OCI-LY7 (cell line): ENCODE measurements around the gene DCST2. TPM values are rescaled to one million over a fixed set of nuclear protein-coding genes. Genes with fewer than 3 reads are reported as not detected.

ENCODE experiments used
- BruUV-seq: library from RNA; stranded (reverse); fragments of 400-500 nt; replicated peaks from 2 replicates; lab custom pipeline; 2021; lab: Mats Ljungman, UMichigan
- CTCF ChIA-PET: fragments of 300-600 bp; sonication (Branson Sonifier 250); formaldehyde crosslinking; loops from one replicate; lab custom pipeline; 2022; ENCODE audit warnings: antibody characterized with exemption; ENCODE audit not compliant: unreplicated experiment; lab: Charles Lee
- POLR2A ChIA-PET: fragments of 300-600 bp; sonication (Branson Sonifier 250); formaldehyde crosslinking; loops from one replicate; lab custom pipeline; 2022; ENCODE audit warnings: antibody characterized with exemption; lab: Charles Lee
- DNase-seq: peaks from one replicate; pipeline ENCODE4 v3.0.0-alpha.2; 2015; ENCODE audit warnings: low spot score
- H2AFZ ChIP-seq: fragments of 200-600 bp; sonication (generic), shearing (Covaris generic); 2 replicates; pipeline ENCODE4 v1.6.1; 2014; ENCODE audit warnings: mild to moderate bottlenecking, antibody characterized with exemption, low read length, moderate library complexity
- H3K27ac ChIP-seq: fragments of 200-600 bp; sonication (generic); 2 replicates; pipeline ENCODE4 v1.5.1; 2014; ENCODE audit warnings: mixed run types, low read depth, mild to moderate bottlenecking, moderate library complexity, low read length, inconsistent platforms; ENCODE audit not compliant: poor library complexity, severe bottlenecking
- H3K36me3 ChIP-seq: fragments of 200-600 bp; sonication (generic); 2 replicates; pipeline ENCODE4 v1.6.1; 2014; ENCODE audit warnings: mild to moderate bottlenecking, antibody characterized with exemption, low read length, moderate library complexity, mixed read lengths; ENCODE audit not compliant: insufficient read depth
- H3K4me1 ChIP-seq: fragments of 200-600 bp; sonication (generic); 2 replicates; pipeline ENCODE4 v1.5.1; 2014; ENCODE audit warnings: mild to moderate bottlenecking, low read length; ENCODE audit not compliant: insufficient read depth, poor library complexity, severe bottlenecking
- H3K4me2 ChIP-seq: fragments of 200-600 bp; sonication (generic); 2 replicates; pipeline ENCODE4 v1.6.1; 2014; ENCODE audit warnings: mild to moderate bottlenecking, low read length
- H3K4me3 ChIP-seq: fragments of 200-600 bp; sonication (generic); 2 replicates; pipeline ENCODE4 v1.5.1; 2014; ENCODE audit warnings: mild to moderate bottlenecking, low read depth, low read length; ENCODE audit not compliant: poor library complexity, severe bottlenecking
- H3K79me2 ChIP-seq: fragments of 200-600 bp; sonication (generic); 2 replicates; pipeline ENCODE4 v1.6.1; 2016; ENCODE audit warnings: low read depth, mild to moderate bottlenecking, low read length, moderate library complexity, mixed read lengths; ENCODE audit not compliant: insufficient read depth
- H3K9me2 ChIP-seq: fragments of 200-600 bp; sonication (generic); 2 replicates; pipeline ENCODE4 v1.6.1; 2016; ENCODE audit warnings: mild to moderate bottlenecking, low read length, mixed read lengths; ENCODE audit not compliant: insufficient read depth
- H3K9me3 ChIP-seq: fragments of 200-600 bp; sonication (generic); 2 replicates; pipeline ENCODE4 v1.6.1; 2014; ENCODE audit warnings: mild to moderate bottlenecking, mixed run types, low read length, mixed read lengths
- H4K20me1 ChIP-seq: fragments of 200-600 bp; sonication (generic); 2 replicates; pipeline ENCODE4 v1.6.1; 2014; ENCODE audit warnings: mild to moderate bottlenecking, antibody characterized with exemption, low read length, moderate library complexity, mixed read lengths; ENCODE audit not compliant: insufficient read depth
- CTCF ChIP-seq: fragments of 200-600 bp; sonication (generic); conservative IDR thresholded peaks from 2 replicates; pipeline ENCODE4 v1.5.1; 2014; ENCODE audit warnings: mild to moderate bottlenecking, antibody characterized with exemption, low read length, moderate library complexity, mixed read lengths
- EZH2phosphoT487 ChIP-seq: fragments of 200-600 bp; sonication (generic); IDR thresholded peaks from 2 replicates; pipeline ENCODE4 v1.6.1; 2018; ENCODE audit warnings: low read depth, borderline replicate concordance, mild to moderate bottlenecking, mixed run types, antibody characterized with exemption, low read length, moderate library complexity, mixed read lengths
- intact Hi-C: fragments of 100-400 bp; cut with micrococcal nuclease; formaldehyde crosslinking; loops from one replicate; pipeline ENCODE4 v1.10.0; 2022; ENCODE audit not compliant: unreplicated experiment
- total RNA-seq, 2 experiments: library from RNA; depleted of rRNA in 1 of 2; stranded (reverse); fragments of >200 nt in 1 of 2; shearing (Covaris generic) in 1 of 2; gene quantifications; 2 replicates each; pipeline ENCODE4 v1.2.3, GENCODE V29; 2014 to 2022

The DCST2 gene
- total RNA-seq, 2 experiments from 2014 or later = 0.85 to 2.0 TPM

- Histone ChIP-seq H3K36me3 (no peaks in the 10 kb centered on the region), H3K4me1 (no peaks in the 10 kb centered on the region), H3K4me2 (no peak overlapping the region), H3K9me2 (no peaks in the 10 kb centered on the region), H3K9me3 (no peaks in the 10 kb centered on the region), H3K79me2 (no peaks in the 10 kb centered on the region), H4K20me1 (no peaks in the 10 kb centered on the region), H3K4me3 (no peak overlapping the region), H2AFZ (no peak overlapping the region), H3K27ac (no peak overlapping the region)
- TF ChIP-seq EZH2phosphoT487 (no peak), CTCF (no peak)
- CTCF ChIA-PET = no interaction called here
- no peak for DNase-seq
- no TSS peak for BruUV-seq
- intact Hi-C loops = no loop called here
- POLR2A ChIA-PET = interaction anchor here (0.6 to 0.7 kb wide), 2 partner anchors 77 to 370 kb away, joined by 3 read pairs; no protein-coding TSS in a partner anchor
These were observed 5.2 kb upstream of the DCST2 start for GRCh38 chr1:155038602-155039307.

GRCh38 chr1:155037851-155038441 lies 4.4 kb upstream of the DCST2 start:
- DNase-seq = no peak
- no peak overlapping the region for H2AFZ ChIP-seq
- H3K9me3 ChIP-seq = no peaks in the 10 kb centered on the region
- H3K79me2 ChIP-seq = no peaks in the 10 kb centered on the region
- no peak overlapping the region for H3K27ac ChIP-seq
- no peak overlapping the region for H3K4me3 ChIP-seq
- ChIA-PET POLR2A (interaction anchor here (0.7 kb wide), 1 partner anchor 78 kb away, joined by 3 read pairs; no protein-coding TSS in a partner anchor), CTCF (no interaction called here)
- no peaks in the 10 kb centered on the region for H3K9me2 ChIP-seq
- TF ChIP-seq EZH2phosphoT487 (no peak), CTCF (no peak)
- BruUV-seq = no TSS peak
- no peaks in the 10 kb centered on the region for H3K4me1 ChIP-seq
- intact Hi-C loops = no loop called here
- H4K20me1 ChIP-seq = no peaks in the 10 kb centered on the region
- no peak overlapping the region for H3K4me2 ChIP-seq
- no peaks in the 10 kb centered on the region for H3K36me3 ChIP-seq

- ChIA-PET POLR2A (no interaction called here), CTCF (no interaction called here)
- no peak overlapping the region for H3K27ac ChIP-seq
- no peaks in the 10 kb centered on the region for H3K9me3 ChIP-seq
- no peak overlapping the region for H3K4me3 ChIP-seq
- no peak overlapping the region for H2AFZ ChIP-seq
- no peak overlapping the region for H3K4me2 ChIP-seq
- no peaks in the 10 kb centered on the region for H3K4me1 ChIP-seq
- no TSS peak for BruUV-seq
- no peaks in the 10 kb centered on the region for H3K36me3 ChIP-seq
- no peaks in the 10 kb centered on the region for H3K9me2 ChIP-seq
- intact Hi-C loops = no loop called here
- no peaks in the 10 kb centered on the region for H4K20me1 ChIP-seq
- no peaks in the 10 kb centered on the region for H3K79me2 ChIP-seq
- TF ChIP-seq CTCF = no peak
- no peak for DNase-seq
These were observed 3.5 kb upstream of the DCST2 start for GRCh38 chr1:155037043-155037442.
